CD4-positive, alpha-beta T cell treated with Interleukin-10 for 1 hour (primary cell): ENCODE data around the gene FAM3A.

ENCODE experiments used
- DNase-seq: peaks from one replicate; pipeline ENCODE4 v3.0.0-alpha.2; 2020

FAM3A gene

GRCh38 chrX:154534526-154535322 is 18.7 kb upstream of the FAM3A start:
- peak; percentile 89 for DNase-seq

- no peak for DNase-seq
Measured at GRCh38 chrX:154532690-154533089, 16.7 kb upstream of the FAM3A start.

GRCh38 chrX:154531626-154532025 is 15.6 kb upstream of the FAM3A start:
- DNase-seq: no peak

GRCh38 chrX:154530286-154530685 is 14.3 kb upstream of the FAM3A start:
- no peak for DNase-seq

GRCh38 chrX:154529206-154529612 is 13.2 kb upstream of the FAM3A start:
- no peak for DNase-seq

GRCh38 chrX:154526901-154527675 is 11.1 kb upstream of the FAM3A start:
- DNase-seq: peak; percentile 65

- DNase-seq: no peak
Measured at GRCh38 chrX:154525606-154526490, 9.8 kb upstream of the FAM3A start.

GRCh38 chrX:154519389-154519788 is 3.4 kb upstream of the FAM3A start:
- no peak for DNase-seq

GRCh38 chrX:154517101-154517781 is 1.2 kb upstream of the FAM3A start:
- no peak for DNase-seq

- DNase-seq: peak; percentile 36
Measured at GRCh38 chrX:154516656-154517100, 646 bp upstream of the FAM3A start.

- peak; percentile 44 for DNase-seq
Measured at GRCh38 chrX:154515090-154515965, 704 bp downstream of the FAM3A start.

GRCh38 chrX:154513716-154514115 is 2.3 kb downstream of the FAM3A start:
- no peak for DNase-seq

- DNase-seq: no peak
Measured at GRCh38 chrX:154512879-154513553, 3.0 kb downstream of the FAM3A start.

- no peak for DNase-seq
Measured at GRCh38 chrX:154511761-154512160, 4.3 kb downstream of the FAM3A start.

GRCh38 chrX:154509455-154509854 is 6.6 kb downstream of the FAM3A start:
- DNase-seq: no peak

GRCh38 chrX:154508384-154508745 is 7.7 kb downstream of the FAM3A start:
- no peak for DNase-seq

- DNase-seq: no peak
Measured at GRCh38 chrX:154507673-154508383, 8.2 kb downstream of the FAM3A start.

GRCh38 chrX:154506483-154507332 is 9.3 kb downstream of the FAM3A start:
- no peak for DNase-seq

- no peak for DNase-seq
Measured at GRCh38 chrX:154505734-154506133, 10.3 kb downstream of the FAM3A start.
